Transverse colon (tissue), 3 donors: Measurements from ENCODE around the gene SERHL2.

Experiments used
- CTCF ChIP-seq, 5 experiments: fragments of 200-600 bp in 3 of 5; fragments of 450-650 bp in 2 of 5; sonication (generic) in 3 of 5; IDR thresholded peaks; 1 replicate in 2 of 5; 2 replicates in 3 of 5; pipeline ENCODE4 v1.5.1; 2016 to 2017; ENCODE audit warnings: antibody characterized with exemption in 5 of 5, inconsistent platforms in 3 of 5, mild to moderate bottlenecking in 2 of 5, moderate library complexity in 1 of 5
- POLR2A ChIP-seq: fragments of 450-650 bp; IDR thresholded peaks from one replicate; pipeline ENCODE4 v1.6.1; 2016; ENCODE audit warnings: antibody characterized with exemption, mild to moderate bottlenecking, moderate library complexity

GRCh38 chr22:42595434-42595833, 41.7 kb downstream of the SERHL2 start:
- TF ChIP-seq CTCF (IDR thresholded peaks at IDR 0.05) (no peak), POLR2A (no peak)
